Lung (tissue), 12 donors: Measurements from ENCODE around the gene FAM98B. TPM values are rescaled to one million over a fixed set of nuclear protein-coding genes. Genes with fewer than 3 reads are reported as not detected.

ENCODE experiments used
- ATAC-seq: fragments of 200-7000 bp; cut with Tn5 transposase; one replicate; pipeline ENCODE4 v1.9.1; 2020; ENCODE audit warnings: moderate number of reproducible peaks; ENCODE audit not compliant: insufficient read depth, low FRiP score
- DNase-seq, 3 donors: peaks; one replicate each; pipeline ENCODE4 v3.0.0-alpha.2; 2013 to 2017
- H3K27ac ChIP-seq, 2 donors: one replicate each; pipeline ENCODE4 v1.5.1; 2013; ENCODE audit warnings: mild to moderate bottlenecking in 2 of 2, moderate library complexity in 2 of 2, control low read depth in 1 of 2, inconsistent platforms in 1 of 2, low read depth in 1 of 2, low read length in 1 of 2
- H3K27me3 ChIP-seq, 3 donors: one replicate each; pipeline ENCODE4 v1.5.1; 2013; ENCODE audit warnings: low read length in 2 of 3; ENCODE audit not compliant: control insufficient read depth in 3 of 3, insufficient read depth in 3 of 3
- H3K36me3 ChIP-seq, 4 donors: one replicate each; pipeline ENCODE4 v1.5.1; 2013; ENCODE audit warnings: low read length in 4 of 4, mild to moderate bottlenecking in 1 of 4, moderate library complexity in 1 of 4; ENCODE audit not compliant: control insufficient read depth in 4 of 4, insufficient read depth in 4 of 4
- H3K4me1 ChIP-seq, 5 donors: one replicate each; pipeline ENCODE4 v1.5.1; 2013; ENCODE audit warnings: low read length in 5 of 5, mild to moderate bottlenecking in 2 of 5, moderate library complexity in 1 of 5; ENCODE audit not compliant: control insufficient read depth in 5 of 5, insufficient read depth in 5 of 5
- H3K4me3 ChIP-seq: one replicate; pipeline ENCODE4 v1.5.1; 2013; ENCODE audit warnings: mild to moderate bottlenecking, control low read depth, moderate library complexity
- H3K9ac ChIP-seq, 2 donors: one replicate each; pipeline ENCODE4 v1.5.1; 2013; ENCODE audit warnings: low read length in 2 of 2, control low read depth in 1 of 2; ENCODE audit not compliant: insufficient read depth in 1 of 2
- H3K9me3 ChIP-seq, 4 donors: one replicate each; pipeline ENCODE4 v1.5.1; 2013; ENCODE audit warnings: low read length in 3 of 4, mild to moderate bottlenecking in 1 of 4, moderate library complexity in 1 of 4; ENCODE audit not compliant: control insufficient read depth in 4 of 4, insufficient read depth in 3 of 4
- CTCF ChIP-seq: IDR thresholded peaks from 2 replicates; pipeline ENCODE4 v1.5.1; 2012; ENCODE audit warnings: mild to moderate bottlenecking; ENCODE audit errors: control extremely low read depth, extremely low read depth
- WGBS, 2 donors: extraction: QIAGEN DNeasy Blood & Tissue Kit; methylation state at CpG; one replicate each; pipeline ENCODE4 v1.1.7; 2013; 5-methylcytosine and 5-hydroxymethylcytosine counted together
- polyA plus RNA-seq, 2 donors: library from polyadenylated mRNA; stranded (reverse); fragments of 200-250 nt; gene quantifications; one replicate each; pipeline ENCODE4 v1.2.1, GENCODE V29; 2013
- total RNA-seq, 2 donors: library from RNA; depleted of rRNA in 1 of 2; stranded (reverse); fragments of >200 nt in 1 of 2; gene quantifications; one replicate each; pipeline ENCODE4 v1.2.1, GENCODE V29; 2014 to 2021
- donor health status: control.
- donor health status: control.
- donor health status: Bipolar disorder and iron deficiency.
- donor health status: healthy.
- donor health status: DM: yes; HTN: yes; CAD: no.

The FAM98B gene
- total and polyA plus RNA-seq, 4 donors: 6.9 to 30.3 (median 9.1) TPM

GRCh38 chr15:38518084-38518483 lies 64.2 kb downstream of the FAM98B start:
- H3K9me3 ChIP-seq: no peaks in the 10 kb centered on the region
- H3K9ac ChIP-seq: no peak overlapping the region
- H3K27ac ChIP-seq: no peak overlapping the region
- H3K4me3 ChIP-seq: no peak overlapping the region
- TF ChIP-seq CTCF: no peak
- H3K27me3 ChIP-seq: no peaks in the 10 kb centered on the region
- DNase-seq: no peak
- 72 to 87% methylated on average over 4 of the region's 4 CpGs for WGBS, 2 donors
- ATAC-seq: no peak
- H3K4me1 ChIP-seq: no peaks in the 10 kb centered on the region
- no peaks in the 10 kb centered on the region for H3K36me3 ChIP-seq

GRCh38 chr15:38520035-38520434 lies 66.1 kb downstream of the FAM98B start:
- TF ChIP-seq CTCF: no peak
- Histone ChIP-seq H3K9me3 (no peaks in the 10 kb centered on the region), H3K27me3 (no peaks in the 10 kb centered on the region), H3K4me3 (no peak overlapping the region), H3K36me3 (no peaks in the 10 kb centered on the region), H3K9ac (no peak overlapping the region), H3K4me1 (no peaks in the 10 kb centered on the region), H3K27ac (no peak overlapping the region)
- ATAC-seq: no peak
- no peak for DNase-seq
- 94 to 96% methylated on average over 3 of the region's 3 CpGs for WGBS, 2 donors

GRCh38 chr15:38521316-38521715 lies 67.4 kb downstream of the FAM98B start:
- Histone ChIP-seq H3K27me3 (no peaks in the 10 kb centered on the region), H3K4me3 (no peak overlapping the region), H3K27ac (no peak overlapping the region), H3K9me3 (no peaks in the 10 kb centered on the region), H3K4me1 (no peaks in the 10 kb centered on the region), H3K36me3 (no peaks in the 10 kb centered on the region), H3K9ac (no peak overlapping the region)
- DNase-seq (no peak), ATAC-seq (no peak)
- 65 to 83% methylated on average over 5 of the region's 5 CpGs for WGBS, 2 donors
- no peak for TF ChIP-seq CTCF

GRCh38 chr15:38522922-38523321 lies 69.0 kb downstream of the FAM98B start:
- no peak for DNase-seq
- H3K4me1 ChIP-seq: no peaks in the 10 kb centered on the region
- no peak overlapping the region for H3K27ac ChIP-seq
- 87 to 91% methylated on average over 4 of the region's 4 CpGs for WGBS, 2 donors
- H3K9me3 ChIP-seq: no peaks in the 10 kb centered on the region
- no peaks in the 10 kb centered on the region for H3K27me3 ChIP-seq
- no peak for ATAC-seq
- H3K9ac ChIP-seq: no peak overlapping the region
- no peaks in the 10 kb centered on the region for H3K36me3 ChIP-seq
- H3K4me3 ChIP-seq: no peak overlapping the region
- no peak for TF ChIP-seq CTCF
